ENCODE results near the gene PRR11.
"Not testable (repeated sequence)": the region's sequence is repeated elsewhere in the genome, so short reads cannot be mapped to it uniquely, and the experiment has no call there.

PRR11 gene

GRCh38 chr17:59151591-59151990 lies 4.0 kb upstream of the PRR11 start:
- DNase-seq (ENCODE audit: low read depth in 2 of 2): no peak

- no peak for DNase-seq (ENCODE audit: low read depth in 2 of 2)
Measured at GRCh38 chr17:59152925-59153324, 2.6 kb upstream of the PRR11 start.

- peak in 1 of 2 donors; percentile 7 for DNase-seq (ENCODE audit: low read depth in 2 of 2)
Measured at GRCh38 chr17:59154292-59154720, 1.2 kb upstream of the PRR11 start.

GRCh38 chr17:59154721-59155438 lies 666 bp upstream of the PRR11 start, which contains the start of gene SKA2:
Gene SKA2, minus strand, starts transcription at chr17:59155186. Its CDS starts 23 bp downstream, at chr17:59155163.
- peak; percentile 94 to 98 for DNase-seq (ENCODE audit: low read depth in 2 of 2)

GRCh38 chr17:59160157-59161025 lies 4.8 kb downstream of the PRR11 start:
- DNase-seq (ENCODE audit: low read depth in 2 of 2): no peak

GRCh38 chr17:59161477-59161876 lies 5.9 kb downstream of the PRR11 start:
- DNase-seq (ENCODE audit: low read depth in 2 of 2): no peak

GRCh38 chr17:59165933-59166342 lies 10.4 kb downstream of the PRR11 start:
- DNase-seq (ENCODE audit: low read depth in 2 of 2): no peak

GRCh38 chr17:59167571-59168001 lies 12.0 kb downstream of the PRR11 start:
- DNase-seq (ENCODE audit: low read depth in 2 of 2): no peak

GRCh38 chr17:59172436-59173004 lies 17.0 kb downstream of the PRR11 start:
- no peak for DNase-seq (ENCODE audit: low read depth in 2 of 2)

GRCh38 chr17:59174671-59175070 lies 19.1 kb downstream of the PRR11 start:
- no peak for DNase-seq (ENCODE audit: low read depth in 2 of 2)

GRCh38 chr17:59175076-59175475 lies 19.5 kb downstream of the PRR11 start:
- no peak for DNase-seq (ENCODE audit: low read depth in 2 of 2)

GRCh38 chr17:59178266-59178985 lies 22.9 kb downstream of the PRR11 start:
- DNase-seq (ENCODE audit: low read depth in 2 of 2): no peak

- not testable (repeated sequence) for DNase-seq (ENCODE audit: low read depth in 2 of 2)
Measured at GRCh38 chr17:59179601-59180000, 24.1 kb downstream of the PRR11 start.

- no peak for DNase-seq (ENCODE audit: low read depth in 2 of 2)
Measured at GRCh38 chr17:59180626-59181025, 25.1 kb downstream of the PRR11 start.

- no peak for DNase-seq (ENCODE audit: low read depth in 2 of 2)
Measured at GRCh38 chr17:59181481-59181880, 25.9 kb downstream of the PRR11 start.

GRCh38 chr17:59185997-59186396 lies 30.5 kb downstream of the PRR11 start:
- DNase-seq (ENCODE audit: low read depth in 2 of 2): no peak

- no peak for DNase-seq (ENCODE audit: low read depth in 2 of 2)
Measured at GRCh38 chr17:59186850-59187249, 31.3 kb downstream of the PRR11 start.

GRCh38 chr17:59190806-59191205 lies 35.3 kb downstream of the PRR11 start:
- no peak for DNase-seq (ENCODE audit: low read depth in 2 of 2)

GRCh38 chr17:59193336-59193862 lies 37.9 kb downstream of the PRR11 start:
- no peak for DNase-seq (ENCODE audit: low read depth in 2 of 2)

- DNase-seq (ENCODE audit: low read depth in 2 of 2): no peak
Measured at GRCh38 chr17:59199398-59199797, 43.9 kb downstream of the PRR11 start.

- DNase-seq (ENCODE audit: low read depth in 2 of 2): no peak
Measured at GRCh38 chr17:59202320-59202719, 46.8 kb downstream of the PRR11 start.
